ENCODE results near the gene FLT3.

DNA sequence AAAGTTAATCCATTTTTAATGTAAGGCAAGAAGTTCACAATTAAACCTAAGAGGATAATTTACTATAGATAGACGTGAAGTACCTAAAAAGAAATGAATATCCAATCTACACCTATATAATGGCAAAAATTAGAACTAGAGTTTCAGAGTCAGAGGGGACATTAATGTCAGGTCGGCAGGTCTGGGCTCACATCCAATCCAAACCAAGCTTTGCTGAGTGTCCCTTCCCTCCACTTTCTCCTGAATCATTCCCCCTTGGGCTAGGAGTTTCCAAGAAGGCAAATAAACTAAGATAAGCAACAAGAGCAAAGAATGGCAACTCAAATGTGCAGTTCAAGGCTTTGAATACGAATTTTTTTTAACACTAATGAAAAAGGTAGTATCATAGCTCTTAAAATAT lies 2.9 kb downstream of the FLT3 start:
- TF ChIP-seq POLR2AphosphoS5 (IDR thresholded peaks at IDR 0.05): no peak
- no peak for TF ChIP-seq POLR2A (IDR thresholded peaks at IDR 0.05)
- TF ChIP-seq, protein P1, sequence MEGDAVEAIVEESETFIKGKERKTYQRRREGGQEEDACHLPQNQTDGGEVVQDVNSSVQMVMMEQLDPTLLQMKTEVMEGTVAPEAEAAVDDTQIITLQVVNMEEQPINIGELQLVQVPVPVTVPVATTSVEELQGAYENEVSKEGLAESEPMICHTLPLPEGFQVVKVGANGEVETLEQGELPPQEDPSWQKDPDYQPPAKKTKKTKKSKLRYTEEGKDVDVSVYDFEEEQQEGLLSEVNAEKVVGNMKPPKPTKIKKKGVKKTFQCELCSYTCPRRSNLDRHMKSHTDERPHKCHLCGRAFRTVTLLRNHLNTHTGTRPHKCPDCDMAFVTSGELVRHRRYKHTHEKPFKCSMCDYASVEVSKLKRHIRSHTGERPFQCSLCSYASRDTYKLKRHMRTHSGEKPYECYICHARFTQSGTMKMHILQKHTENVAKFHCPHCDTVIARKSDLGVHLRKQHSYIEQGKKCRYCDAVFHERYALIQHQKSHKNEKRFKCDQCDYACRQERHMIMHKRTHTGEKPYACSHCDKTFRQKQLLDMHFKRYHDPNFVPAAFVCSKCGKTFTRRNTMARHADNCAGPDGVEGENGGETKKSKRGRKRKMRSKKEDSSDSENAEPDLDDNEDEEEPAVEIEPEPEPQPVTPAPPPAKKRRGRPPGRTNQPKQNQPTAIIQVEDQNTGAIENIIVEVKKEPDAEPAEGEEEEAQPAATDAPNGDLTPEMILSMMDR (IDR thresholded peaks at IDR 0.05): no peak
